Endodermal cell (in vitro differentiated cells): Measurements from ENCODE around the gene CARMIL3. TPM values are rescaled to one million over a fixed set of nuclear protein-coding genes. Genes with fewer than 3 reads are reported as not detected.
"Not testable (repeated sequence)": the region's sequence is repeated elsewhere in the genome, so short reads cannot be mapped to it uniquely, and the experiment has no call there.

Source experiments
- DNase-seq: peaks from one replicate; pipeline ENCODE4 v3.0.0-alpha.2; 2017
- H3K27ac ChIP-seq: 2 replicates; pipeline ENCODE4 v1.5.1; 2013; ENCODE audit warnings: mild to moderate bottlenecking, low read depth, low read length, moderate library complexity
- H3K27me3 ChIP-seq: 2 replicates; pipeline ENCODE4 v1.6.1; 2013; ENCODE audit warnings: mild to moderate bottlenecking, low read length, moderate library complexity; ENCODE audit not compliant: insufficient read depth, control insufficient read depth, poor library complexity, severe bottlenecking
- H3K36me3 ChIP-seq: 2 replicates; pipeline ENCODE4 v1.7.0; 2013; ENCODE audit warnings: mild to moderate bottlenecking, low read length, moderate library complexity; ENCODE audit not compliant: control insufficient read depth, insufficient read depth
- H3K4me1 ChIP-seq: one replicate; pipeline ENCODE4 v1.7.0; 2013; ENCODE audit warnings: low read length; ENCODE audit not compliant: control insufficient read depth, insufficient read depth
- H3K4me3 ChIP-seq: 2 replicates; pipeline ENCODE4 v1.5.1; 2013; ENCODE audit warnings: mild to moderate bottlenecking, low read length, moderate library complexity
- H3K9ac ChIP-seq: 2 replicates; pipeline ENCODE4 v1.6.1; 2013; ENCODE audit warnings: mild to moderate bottlenecking, low read length, moderate library complexity; ENCODE audit not compliant: poor library complexity, severe bottlenecking; ENCODE audit errors: extremely low read depth
- H3K9me3 ChIP-seq: 2 replicates; pipeline ENCODE4 v1.6.1; 2013; ENCODE audit warnings: mild to moderate bottlenecking, low read length, moderate library complexity; ENCODE audit not compliant: control insufficient read depth
- H3K27ac Mint-ChIP-seq: 2 replicates; pipeline ENCODE4 v1.8.0; 2020; ENCODE audit warnings: mixed read lengths
- H3K27me3 Mint-ChIP-seq: 2 replicates; pipeline ENCODE4 v1.8.0; 2021; ENCODE audit warnings: mild to moderate bottlenecking, mixed read lengths; ENCODE audit not compliant: insufficient read depth
- H3K36me3 Mint-ChIP-seq: 2 replicates; pipeline ENCODE4 v1.8.0; 2020; ENCODE audit warnings: low read depth, mixed read lengths
- H3K4me1 Mint-ChIP-seq: 2 replicates; pipeline ENCODE4 v1.8.0; 2020; ENCODE audit warnings: mixed read lengths
- H3K4me3 Mint-ChIP-seq: 2 replicates; pipeline ENCODE4 v1.8.0; 2020; ENCODE audit warnings: mild to moderate bottlenecking, moderate library complexity, mixed read lengths
- H3K9me3 Mint-ChIP-seq: 2 replicates; pipeline ENCODE4 v1.8.0; 2020; ENCODE audit warnings: mild to moderate bottlenecking, mixed read lengths
- CTCF ChIP-seq: fragments of 200-600 bp; sonication (generic); conservative IDR thresholded peaks from 2 replicates; pipeline ENCODE4 v1.5.0; 2021; ENCODE audit warnings: antibody characterized with exemption, mild to moderate bottlenecking
- WGBS, 2 experiments: methylation state at CpG; one replicate each; pipeline versions ENCODE4 v1.1.5 to v1.1.7; 2013; ENCODE audit warnings: missing lambda C conversion rate in 2 of 2, mixed read lengths in 1 of 2; ENCODE audit not compliant: insufficient coverage in 1 of 2, insufficient read length in 1 of 2; 5-methylcytosine and 5-hydroxymethylcytosine counted together
- total RNA-seq, 2 donors: library from RNA; stranded (reverse); fragmentation: NEBNext Ultra II Directional in 1 of 2; extraction: Animal tissue kit (Norgen Biotek cat#: 25700) in 1 of 2; gene quantifications; 2 replicates in 1 of 2; 3 replicates in 1 of 2; pipeline ENCODE4 v1.2.1, GENCODE V29; 2021

Gene CARMIL3
- total RNA-seq, 2 donors from 2014 or later: 2.1 to 4.4 TPM

GRCh38 chr14:24040692-24041091 lies 11.1 kb upstream of the CARMIL3 start:
- H3K9me3 Mint-ChIP-seq: no peaks in the 10 kb centered on the region
- DNase-seq: no peak
- no peak overlapping the region for H3K4me3 Mint-ChIP-seq
- no peak overlapping the region for H3K27ac Mint-ChIP-seq
- TF ChIP-seq CTCF: no peak
- Histone ChIP-seq H3K36me3 (no peaks in the 10 kb centered on the region), H3K4me1 (no peaks in the 10 kb centered on the region), H3K4me3 (no peak overlapping the region), H3K27ac (no peak overlapping the region), H3K9ac (no peak overlapping the region), H3K9me3 (no peaks in the 10 kb centered on the region), H3K27me3 (no peaks in the 10 kb centered on the region)
- peaks cover 4% of the 10 kb centered on the region for H3K27me3 Mint-ChIP-seq
- no peaks in the 10 kb centered on the region for H3K36me3 Mint-ChIP-seq
- WGBS, 2 experiments: 50 to 72% methylated on average over 1 to 2 of the region's 2 CpGs
- peaks cover 6% of the 10 kb centered on the region for H3K4me1 Mint-ChIP-seq

GRCh38 chr14:24042746-24043145 lies 9.1 kb upstream of the CARMIL3 start:
- Mint-ChIP-seq H3K36me3 (no peaks in the 10 kb centered on the region), H3K27ac (no peak overlapping the region), H3K4me1 (no peaks in the 10 kb centered on the region), H3K9me3 (no peaks in the 10 kb centered on the region), H3K4me3 (no peak overlapping the region), H3K27me3 (peaks cover 7% of the 10 kb centered on the region)
- H3K4me1 ChIP-seq: no peaks in the 10 kb centered on the region
- H3K4me3 ChIP-seq: no peak overlapping the region
- H3K27me3 ChIP-seq: no peaks in the 10 kb centered on the region
- H3K36me3 ChIP-seq: no peaks in the 10 kb centered on the region
- TF ChIP-seq CTCF: no peak
- WGBS, 2 experiments: 66 to 77% methylated on average over 3 to 5 of the region's 5 CpGs
- no peak for DNase-seq
- H3K9me3 ChIP-seq: no peaks in the 10 kb centered on the region
- H3K27ac ChIP-seq: no peak overlapping the region
- H3K9ac ChIP-seq: no peak overlapping the region

- not testable (repeated sequence) for H3K27me3 ChIP-seq
- 92% methylated on average over 2 of the region's 2 CpGs; no CpG with 5 or more reads in 1 of the 2 experiments for whole genome bisulfite sequencing, 2 experiments
Measured at GRCh38 chr14:24049002-24049401, 2.8 kb upstream of the CARMIL3 start.

GRCh38 chr14:24050753-24051152 lies 1.1 kb upstream of the CARMIL3 start:
- not testable (repeated sequence) for H3K27ac Mint-ChIP-seq, H3K36me3 ChIP-seq, H3K27me3 ChIP-seq, H3K27ac ChIP-seq, H3K9me3 ChIP-seq, H3K27me3 Mint-ChIP-seq, H3K36me3 Mint-ChIP-seq, H3K4me1 ChIP-seq, H3K9me3 Mint-ChIP-seq, H3K4me3 ChIP-seq, H3K9ac ChIP-seq
- Mint-ChIP-seq H3K4me3 (peak overlapping the region; percentile 50), H3K4me1 (peaks cover 12% of the 10 kb centered on the region)
- WGBS, 2 experiments: 70 to 100% methylated on average over 1 to 8 of the region's 8 CpGs
- peak; percentile 50 for DNase-seq

More at GRCh38 chr14:24049002-24049401, 2.8 kb upstream of the CARMIL3 start:
- not testable (repeated sequence) for H3K9ac ChIP-seq, H3K9me3 ChIP-seq, H3K27ac Mint-ChIP-seq, H3K36me3 ChIP-seq, H3K9me3 Mint-ChIP-seq, H3K27ac ChIP-seq, H3K36me3 Mint-ChIP-seq, H3K4me3 Mint-ChIP-seq, H3K4me3 ChIP-seq, H3K4me1 ChIP-seq, DNase-seq
- peaks cover 13% of the 10 kb centered on the region for H3K27me3 Mint-ChIP-seq
- peaks cover 12% of the 10 kb centered on the region for H3K4me1 Mint-ChIP-seq
